Measurements from ENCODE around the gene FHIP1B. TPM values are rescaled to one million over a fixed set of nuclear protein-coding genes. Genes with fewer than 3 reads are reported as not detected.

Gene FHIP1B
- total RNA-seq, 4 donors from 2014 or later: 135 to 484 (median 279) TPM

DNA sequence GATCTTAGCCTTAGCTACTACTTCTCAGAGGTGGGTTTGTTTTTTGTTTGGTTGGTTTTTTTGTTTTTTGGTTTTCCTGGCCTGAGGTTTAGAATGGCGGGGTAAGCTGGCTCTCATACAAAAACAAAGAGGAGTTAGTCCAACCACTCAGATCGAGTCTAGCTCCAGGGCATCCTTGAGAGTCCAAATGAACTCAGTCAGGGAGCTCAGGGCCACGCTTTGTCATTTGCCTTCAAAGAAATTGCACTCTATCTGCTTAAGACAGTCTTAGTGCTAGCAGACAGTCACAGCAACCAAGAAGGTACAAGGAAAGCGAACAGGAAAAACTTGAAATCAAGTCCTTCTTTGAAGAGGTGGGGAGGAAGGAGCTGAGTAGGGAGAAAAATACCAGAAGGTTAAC, 17.9 kb downstream of the FHIP1B start:
- peaks cover 0 to 96% (median 0%) of the 10 kb centered on the region in 3 donors for H3K36me3 ChIP-seq

DNA sequence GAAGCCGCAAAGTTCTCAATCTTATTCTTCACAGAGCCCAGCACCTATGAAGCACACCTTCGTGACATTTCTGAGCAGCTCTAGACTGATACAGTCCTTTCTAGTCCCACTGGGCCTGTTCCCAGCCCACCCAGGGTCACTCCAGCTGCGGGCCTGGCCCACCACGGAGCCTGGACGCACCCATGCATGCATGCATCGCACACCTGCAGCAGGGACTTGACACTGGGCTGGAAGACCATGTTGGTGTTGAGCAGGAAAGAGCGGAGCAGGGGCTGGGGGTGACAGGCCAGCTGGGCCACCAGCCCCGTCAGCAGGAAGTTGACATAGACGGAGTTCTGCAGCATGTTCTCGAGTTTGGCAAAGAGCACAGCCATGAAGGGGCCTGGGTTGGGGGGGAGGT, 19.9 kb downstream of the FHIP1B start:
- peaks cover 0 to 96% (median 0%) of the 10 kb centered on the region in 3 donors for H3K36me3 ChIP-seq

More for the DNA sequence above, 17.9 kb downstream of the FHIP1B start:
- no peak for TF ChIP-seq POLR2A (IDR thresholded peaks at IDR 0.05)
- TF ChIP-seq, protein P1, sequence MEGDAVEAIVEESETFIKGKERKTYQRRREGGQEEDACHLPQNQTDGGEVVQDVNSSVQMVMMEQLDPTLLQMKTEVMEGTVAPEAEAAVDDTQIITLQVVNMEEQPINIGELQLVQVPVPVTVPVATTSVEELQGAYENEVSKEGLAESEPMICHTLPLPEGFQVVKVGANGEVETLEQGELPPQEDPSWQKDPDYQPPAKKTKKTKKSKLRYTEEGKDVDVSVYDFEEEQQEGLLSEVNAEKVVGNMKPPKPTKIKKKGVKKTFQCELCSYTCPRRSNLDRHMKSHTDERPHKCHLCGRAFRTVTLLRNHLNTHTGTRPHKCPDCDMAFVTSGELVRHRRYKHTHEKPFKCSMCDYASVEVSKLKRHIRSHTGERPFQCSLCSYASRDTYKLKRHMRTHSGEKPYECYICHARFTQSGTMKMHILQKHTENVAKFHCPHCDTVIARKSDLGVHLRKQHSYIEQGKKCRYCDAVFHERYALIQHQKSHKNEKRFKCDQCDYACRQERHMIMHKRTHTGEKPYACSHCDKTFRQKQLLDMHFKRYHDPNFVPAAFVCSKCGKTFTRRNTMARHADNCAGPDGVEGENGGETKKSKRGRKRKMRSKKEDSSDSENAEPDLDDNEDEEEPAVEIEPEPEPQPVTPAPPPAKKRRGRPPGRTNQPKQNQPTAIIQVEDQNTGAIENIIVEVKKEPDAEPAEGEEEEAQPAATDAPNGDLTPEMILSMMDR (IDR thresholded peaks at IDR 0.05): no peak
- Histone ChIP-seq H3K9me3 (no peaks in the 10 kb centered on the region), H3K4me3 (no peak overlapping the region), H3K27me3 (no peaks in the 10 kb centered on the region), H3K27ac (no peak overlapping the region), H3K4me1 (no peaks in the 10 kb centered on the region)
- no peak for DNase-seq

DNA sequence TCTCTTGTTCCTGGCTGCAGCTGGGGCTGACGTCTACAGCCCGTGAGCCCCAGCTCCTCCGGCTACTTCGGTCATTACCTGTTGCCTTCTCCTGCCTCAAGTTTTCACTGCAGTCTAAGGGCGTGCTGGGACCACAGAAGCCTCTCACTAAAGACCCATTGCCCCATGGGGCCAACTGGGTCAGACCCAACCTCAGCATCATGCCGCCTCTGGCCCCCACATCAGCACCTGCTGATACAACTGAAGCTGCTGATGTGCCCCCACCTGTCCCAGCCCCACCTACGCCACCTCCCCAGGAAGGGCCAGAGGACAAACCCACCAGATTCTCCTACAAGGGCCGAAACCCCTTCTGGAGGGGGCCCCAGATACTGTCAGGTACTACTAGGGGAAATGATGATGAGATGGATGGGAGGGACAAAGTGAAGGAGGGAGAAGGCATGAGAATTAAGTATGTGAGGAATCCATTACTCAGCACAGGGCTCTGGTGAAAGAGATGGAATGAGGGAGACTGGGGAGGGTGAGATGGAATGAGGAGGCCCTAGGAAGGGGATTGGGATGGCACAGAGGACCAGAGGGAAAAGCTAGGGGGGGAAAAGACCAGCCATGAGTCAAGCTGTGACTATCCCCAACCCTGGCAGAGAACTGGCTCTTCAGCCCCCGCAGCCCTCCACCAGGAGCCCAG, 24.0 kb downstream of the FHIP1B start:
- DNase-seq: no peak
- TF ChIP-seq POLR2A (IDR thresholded peaks at IDR 0.05): no peak
- TF ChIP-seq, protein P1 (IDR thresholded peaks at IDR 0.05): no peak
- Histone ChIP-seq H3K27me3 (no peaks in the 10 kb centered on the region), H3K4me3 (no peak overlapping the region), H3K36me3 (peaks cover 0 to 82% (median 0%) of the 10 kb centered on the region in 3 donors), H3K9me3 (no peaks in the 10 kb centered on the region), H3K27ac (no peak overlapping the region), H3K4me1 (no peaks in the 10 kb centered on the region)

More for the DNA sequence above, 19.9 kb downstream of the FHIP1B start:
- TF ChIP-seq POLR2A (IDR thresholded peaks at IDR 0.05): no peak
- TF ChIP-seq, protein P1 (IDR thresholded peaks at IDR 0.05): no peak
- Histone ChIP-seq H3K4me3 (no peak overlapping the region), H3K4me1 (no peaks in the 10 kb centered on the region), H3K27me3 (no peaks in the 10 kb centered on the region), H3K27ac (no peak overlapping the region), H3K9me3 (no peaks in the 10 kb centered on the region)
- DNase-seq: no peak

DNA sequence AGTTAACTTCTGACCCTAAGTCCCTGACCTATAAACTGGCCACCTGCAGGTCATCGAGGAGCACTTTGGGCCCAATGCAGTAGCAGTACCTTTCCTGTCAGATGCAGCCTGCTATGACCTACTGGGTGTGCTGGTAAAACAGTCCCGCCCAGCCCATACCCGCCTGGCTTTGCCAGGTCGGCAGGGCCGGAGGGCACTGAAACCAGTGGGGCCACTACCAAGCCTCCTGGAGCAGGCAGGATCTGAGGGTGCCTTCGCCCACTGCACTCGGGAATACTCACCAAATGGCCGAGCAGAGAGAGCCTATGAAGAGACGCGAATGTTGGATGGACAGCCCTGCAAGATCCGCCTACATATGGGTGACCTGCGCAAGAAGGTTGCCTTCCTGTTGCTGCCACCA, 24.6 kb downstream of the FHIP1B start:
- no peaks in the 10 kb centered on the region for H3K4me1 ChIP-seq
- TF ChIP-seq POLR2A (IDR thresholded peaks at IDR 0.05): no peak
- TF ChIP-seq, protein P1 (IDR thresholded peaks at IDR 0.05): no peak
- H3K9me3 ChIP-seq: no peaks in the 10 kb centered on the region
- no peak overlapping the region for H3K4me3 ChIP-seq
- no peaks in the 10 kb centered on the region for H3K27me3 ChIP-seq
- DNase-seq: no peak
- no peak overlapping the region for H3K27ac ChIP-seq
- H3K36me3 ChIP-seq: peaks cover 0 to 83% (median 0%) of the 10 kb centered on the region in 3 donors

DNA sequence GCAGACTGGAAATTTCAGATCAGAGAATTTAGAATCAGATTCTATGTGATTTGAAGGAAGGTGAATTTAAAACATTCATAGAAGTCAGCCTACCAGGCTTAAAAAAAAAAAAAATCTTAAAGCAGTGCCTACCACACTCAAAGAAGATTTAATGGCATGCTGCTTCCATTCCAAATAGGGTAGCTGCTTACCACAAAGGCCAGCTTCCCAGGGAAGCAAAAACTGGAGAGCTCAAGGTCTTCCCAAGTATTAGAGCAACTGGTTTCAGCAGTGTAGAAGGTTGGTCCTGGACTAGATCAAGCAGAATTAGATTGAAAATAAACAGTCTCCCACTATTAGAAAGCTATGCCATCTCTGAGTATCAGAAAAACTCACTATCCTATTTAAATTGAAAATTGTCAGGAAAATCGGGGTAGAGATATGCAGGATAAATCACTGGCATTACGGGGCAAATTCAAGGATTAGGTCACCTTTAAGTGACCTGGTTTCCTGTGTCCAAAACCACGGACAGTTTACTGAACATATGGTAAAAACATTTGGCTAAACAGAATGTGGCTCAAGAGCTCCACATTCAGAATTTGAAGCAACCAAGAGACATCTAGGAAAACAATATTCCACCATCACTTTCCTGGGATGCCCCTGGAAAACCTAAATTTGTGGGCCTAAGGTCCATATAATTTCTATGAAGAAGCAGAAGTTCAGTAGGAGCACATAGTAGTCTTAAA, 27.8 kb downstream of the FHIP1B start:
- Histone ChIP-seq H3K4me1 (no peaks in the 10 kb centered on the region), H3K4me3 (no peak overlapping the region), H3K36me3 (peaks cover 0 to 67% (median 3%) of the 10 kb centered on the region in 3 donors), H3K9me3 (no peaks in the 10 kb centered on the region), H3K27me3 (no peaks in the 10 kb centered on the region), H3K27ac (no peak overlapping the region)
- DNase-seq: no peak
- TF ChIP-seq, protein P1 (IDR thresholded peaks at IDR 0.05): no peak
- no peak for TF ChIP-seq POLR2A (IDR thresholded peaks at IDR 0.05)
